GM06990 (cell line): ENCODE measurements around the gene C16orf74.

Experiments
- DNase-seq: peaks from one replicate; pipeline ENCODE4 v3.0.0-alpha.2; 2011; ENCODE audit not compliant: insufficient read length; ENCODE audit errors: extremely low read depth
- H3K27me3 ChIP-seq: replicated peaks from 2 replicates; pipeline ENCODE4 v1.6.0; 2011; ENCODE audit warnings: low read length; ENCODE audit not compliant: control insufficient read depth, insufficient read depth
- H3K36me3 ChIP-seq: 2 replicates; pipeline ENCODE4 v1.5.1; 2011; ENCODE audit warnings: low read length; ENCODE audit not compliant: control insufficient read depth, insufficient read depth
- H3K4me3 ChIP-seq: replicated peaks from 2 replicates; pipeline ENCODE4 v1.5.1; 2011; ENCODE audit warnings: low read depth, mild to moderate bottlenecking, control low read depth, low read length
- CTCF ChIP-seq: IDR thresholded peaks from 2 replicates; pipeline ENCODE4 v1.5.1; 2011; ENCODE audit warnings: low read length, control low read depth, mild to moderate bottlenecking, inconsistent platforms; ENCODE audit not compliant: insufficient read depth, poor library complexity, severe bottlenecking

The C16orf74 gene

GRCh38 chr16:85770741-85771140, 19.8 kb upstream of the C16orf74 start:
- no peaks in the 10 kb centered on the region for H3K36me3 ChIP-seq
- H3K4me3 ChIP-seq, result no peak overlapping the region
- no peak for TF ChIP-seq CTCF
- no peak for DNase-seq
- no peaks in the 10 kb centered on the region for H3K27me3 ChIP-seq

- Histone ChIP-seq H3K27me3 (no peaks in the 10 kb centered on the region), H3K36me3 (no peaks in the 10 kb centered on the region), H3K4me3 (no peak overlapping the region)
- no peak for DNase-seq
- TF ChIP-seq CTCF, result no peak
Observed at GRCh38 chr16:85768199-85768598, 17.3 kb upstream of the C16orf74 start.

DNA sequence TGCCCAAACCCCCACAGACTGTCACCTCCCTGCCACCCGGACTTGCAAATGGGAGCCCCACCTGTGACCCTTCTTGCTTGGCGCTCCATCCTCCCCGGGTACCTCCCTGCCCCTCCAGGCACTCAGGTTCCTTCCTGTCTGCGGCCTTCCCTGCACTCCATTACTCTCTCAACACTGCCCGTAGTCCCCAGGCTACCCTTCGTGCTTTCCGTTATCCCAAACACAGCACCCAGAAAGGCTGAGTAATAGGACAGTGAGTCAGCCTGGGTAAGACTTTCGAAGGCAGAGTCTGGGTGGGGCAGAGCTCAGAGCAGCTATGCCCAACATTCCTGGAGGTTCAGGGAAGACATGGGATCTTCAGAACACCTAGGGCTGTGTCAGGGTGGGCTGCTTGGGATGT, 16.6 kb upstream of the C16orf74 start:
- no peaks in the 10 kb centered on the region for H3K27me3 ChIP-seq
- H3K4me3 ChIP-seq, result no peak overlapping the region
- H3K36me3 ChIP-seq, result no peaks in the 10 kb centered on the region
- no peak for TF ChIP-seq CTCF
- no peak for DNase-seq

GRCh38 chr16:85765767-85766166, 14.9 kb upstream of the C16orf74 start:
- Histone ChIP-seq H3K27me3 (no peaks in the 10 kb centered on the region), H3K4me3 (no peak overlapping the region), H3K36me3 (no peaks in the 10 kb centered on the region)
- no peak for TF ChIP-seq CTCF
- DNase-seq, result no peak

DNA sequence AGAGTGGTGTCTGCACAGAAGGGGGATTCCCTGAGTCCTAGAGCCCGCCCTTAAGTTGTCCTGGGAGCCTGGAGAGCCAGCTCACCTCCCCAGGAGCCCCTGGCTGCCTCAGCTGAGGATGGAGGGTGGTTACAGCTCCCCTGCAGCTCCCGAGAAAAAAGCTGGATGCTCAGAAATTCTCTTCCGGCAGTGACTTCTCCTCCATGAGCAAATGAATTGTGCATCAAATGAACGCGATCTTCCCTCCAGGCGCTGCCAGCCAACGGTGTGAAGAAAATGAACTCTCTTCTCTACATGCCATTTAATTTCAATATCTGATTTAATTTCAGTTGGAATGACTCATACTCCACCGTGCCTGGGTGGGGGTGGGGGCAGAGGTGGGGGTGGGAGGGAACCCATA, 14.3 kb upstream of the C16orf74 start:
- Histone ChIP-seq H3K27me3 (no peaks in the 10 kb centered on the region), H3K36me3 (no peaks in the 10 kb centered on the region), H3K4me3 (no peak overlapping the region)
- DNase-seq, result no peak
- TF ChIP-seq CTCF, result no peak

GRCh38 chr16:85763616-85764015, 12.7 kb upstream of the C16orf74 start:
- no peak for DNase-seq
- TF ChIP-seq CTCF, result no peak

More at GRCh38 chr16:85763616-85764015, 12.7 kb upstream of the C16orf74 start:
- Histone ChIP-seq H3K36me3 (no peaks in the 10 kb centered on the region), H3K27me3 (no peaks in the 10 kb centered on the region), H3K4me3 (no peak overlapping the region)
